Measurements from ENCODE around the gene KIAA1217. TPM values are rescaled to one million over a fixed set of nuclear protein-coding genes. Genes with fewer than 3 reads are reported as not detected.

KIAA1217 gene
- total RNA-seq, 1 donor from 2014 or later = 5.9 TPM

DNA sequence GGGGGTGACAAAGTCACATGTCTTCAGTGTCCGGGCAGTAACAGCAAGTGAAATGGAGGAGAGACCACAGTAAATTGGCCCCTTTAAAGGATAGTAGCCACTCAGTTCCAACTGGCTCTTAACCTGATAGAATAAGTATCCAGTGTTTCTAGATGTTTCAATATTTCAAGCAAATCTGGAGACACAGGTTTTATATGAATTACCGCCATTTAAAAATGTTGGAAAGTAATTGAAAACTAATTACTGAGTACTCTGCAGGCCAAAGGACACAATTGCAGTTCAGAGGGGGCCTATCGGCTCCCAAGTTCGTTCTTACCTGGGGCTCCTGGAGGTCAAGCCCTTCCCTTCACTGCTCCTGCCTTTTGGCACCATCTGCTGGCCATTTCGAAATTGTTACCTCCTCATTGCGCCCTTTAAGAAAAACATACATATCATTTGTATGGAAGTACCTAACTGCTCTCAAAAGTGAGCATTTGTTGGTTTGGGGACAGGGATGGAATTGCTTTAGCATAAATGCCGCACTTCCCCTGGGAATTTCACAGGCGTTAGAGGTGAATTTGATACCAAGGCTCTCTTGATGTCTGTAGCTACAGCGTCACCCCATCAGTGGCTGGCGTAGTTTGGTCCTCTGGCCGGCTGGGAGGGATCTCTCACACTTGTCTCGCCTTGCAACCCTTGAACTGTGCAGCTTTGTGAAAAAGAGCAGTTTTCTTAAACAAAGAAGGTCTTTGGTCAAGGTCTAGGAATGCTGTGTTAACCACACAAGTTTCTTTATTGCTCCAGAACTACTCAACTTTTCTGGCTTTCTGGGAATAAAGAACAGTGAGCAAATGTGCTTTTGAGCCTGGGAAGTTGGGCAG is 294.8 kb downstream of the KIAA1217 start:
- no peak for DNase-seq

DNA sequence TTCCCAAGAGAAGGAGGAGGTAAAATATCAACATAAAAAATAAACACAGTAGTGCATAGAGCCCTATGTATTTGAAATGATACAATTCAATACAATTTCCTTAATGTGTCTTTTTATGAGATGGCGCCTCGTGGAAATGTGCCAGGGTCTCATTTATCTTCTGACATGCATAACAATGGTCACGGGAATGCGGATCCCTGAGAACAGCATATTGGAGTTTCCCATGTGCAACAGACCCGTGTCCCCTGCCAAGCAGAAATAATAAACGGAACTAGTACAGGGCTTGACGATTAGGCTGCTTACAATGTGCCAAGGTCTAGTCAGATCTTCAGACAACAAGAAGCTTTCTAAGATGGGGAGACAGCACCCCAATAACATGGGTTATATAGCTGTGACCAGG is 296.8 kb downstream of the KIAA1217 start:
- no peak for DNase-seq

DNA sequence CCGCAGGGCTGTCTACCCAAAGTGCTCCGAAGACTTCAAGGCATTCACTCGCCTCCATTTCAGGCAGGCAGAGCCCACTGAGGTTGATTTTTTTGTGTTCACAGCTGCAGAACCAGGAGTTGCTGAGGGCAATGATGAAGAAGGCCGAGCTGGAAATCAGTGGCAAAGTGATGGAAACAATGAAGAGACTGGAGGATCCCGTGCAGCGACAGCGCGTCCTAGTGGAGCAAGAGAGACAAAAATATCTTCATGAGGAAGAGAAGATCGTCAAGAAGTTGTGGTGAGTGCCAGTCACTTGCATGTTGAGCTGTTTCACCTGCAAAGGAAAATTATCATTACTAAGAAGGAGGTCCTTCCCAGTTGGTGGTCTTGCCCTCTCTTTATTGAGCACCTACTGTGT is 304.2 kb downstream of the KIAA1217 start:
- no peak for DNase-seq

DNA sequence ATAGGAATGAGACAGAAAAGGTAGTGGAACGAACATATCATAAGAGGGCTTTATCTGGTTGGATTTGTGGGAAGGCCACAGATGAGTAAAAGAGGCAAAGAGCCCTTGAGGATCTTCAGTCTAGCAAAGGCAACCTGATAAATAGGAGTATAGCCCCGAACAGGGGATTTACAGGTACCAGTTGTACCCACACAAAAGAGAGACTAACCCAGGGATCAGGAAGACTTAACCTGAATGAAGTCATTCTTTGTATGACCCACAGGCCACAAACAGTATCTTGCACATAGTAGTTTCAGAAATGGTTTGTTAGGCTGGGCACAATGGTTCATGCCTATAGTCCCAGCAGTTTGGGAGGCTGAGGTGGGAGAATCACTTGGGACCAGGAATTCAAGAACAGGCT is 306.5 kb downstream of the KIAA1217 start:
- no peak for DNase-seq

- DNase-seq = no peak
These were observed 309.5 kb downstream of the KIAA1217 start for GRCh38 chr10:24518411-24518810.

DNA sequence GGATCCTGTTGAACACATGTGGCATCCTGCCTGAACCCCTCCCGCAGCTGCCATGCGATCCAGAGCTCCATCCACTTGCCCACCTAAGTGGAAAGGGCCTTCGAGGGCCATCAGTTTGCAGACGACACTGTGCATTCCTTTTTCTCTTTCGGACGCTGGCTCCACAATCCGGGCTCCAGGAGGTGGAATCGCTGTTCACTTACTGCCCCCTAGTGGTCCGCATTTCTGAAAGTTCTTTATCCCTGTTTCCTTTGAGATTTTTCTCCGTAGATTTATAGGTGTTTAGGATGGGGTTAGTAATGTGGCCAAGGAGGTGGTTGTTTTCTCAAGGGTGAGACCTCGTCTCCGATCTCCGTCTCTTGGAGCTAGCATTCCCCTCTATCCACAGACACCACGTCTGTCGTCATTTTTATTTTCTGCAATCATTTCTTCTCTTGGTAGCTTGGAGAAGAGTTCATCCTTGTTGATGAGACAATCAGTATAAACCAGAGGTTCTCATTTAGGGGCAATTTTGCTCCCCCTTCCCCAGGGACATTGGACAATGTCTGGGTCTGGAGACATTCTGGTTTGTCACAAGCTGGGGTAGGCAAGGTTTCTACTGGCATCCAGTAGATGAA is 310.2 kb downstream of the KIAA1217 start:
- peak; percentile 51 for DNase-seq

- no peak for DNase-seq
These were observed 311.0 kb downstream of the KIAA1217 start for GRCh38 chr10:24519950-24520349.

DNA sequence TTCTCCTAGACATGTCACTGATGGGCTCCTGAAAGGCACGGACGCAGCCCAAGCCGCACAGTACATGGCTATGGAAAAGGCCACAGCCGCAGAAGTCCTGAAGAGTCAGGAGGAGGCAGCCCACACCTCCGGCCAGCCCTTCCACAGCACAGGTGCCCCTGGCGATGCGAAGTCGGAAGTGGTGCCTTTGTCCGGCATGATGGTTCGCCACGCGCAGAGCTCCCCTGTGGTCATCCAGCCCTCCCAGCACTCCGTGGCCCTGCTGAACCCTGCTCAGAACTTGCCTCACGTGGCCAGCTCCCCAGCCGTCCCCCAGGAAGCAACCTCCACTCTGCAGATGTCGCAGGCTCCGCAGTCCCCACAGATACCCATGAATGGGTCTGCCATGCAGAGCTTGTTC is 315.4 kb downstream of the KIAA1217 start:
- no peak for DNase-seq

DNA sequence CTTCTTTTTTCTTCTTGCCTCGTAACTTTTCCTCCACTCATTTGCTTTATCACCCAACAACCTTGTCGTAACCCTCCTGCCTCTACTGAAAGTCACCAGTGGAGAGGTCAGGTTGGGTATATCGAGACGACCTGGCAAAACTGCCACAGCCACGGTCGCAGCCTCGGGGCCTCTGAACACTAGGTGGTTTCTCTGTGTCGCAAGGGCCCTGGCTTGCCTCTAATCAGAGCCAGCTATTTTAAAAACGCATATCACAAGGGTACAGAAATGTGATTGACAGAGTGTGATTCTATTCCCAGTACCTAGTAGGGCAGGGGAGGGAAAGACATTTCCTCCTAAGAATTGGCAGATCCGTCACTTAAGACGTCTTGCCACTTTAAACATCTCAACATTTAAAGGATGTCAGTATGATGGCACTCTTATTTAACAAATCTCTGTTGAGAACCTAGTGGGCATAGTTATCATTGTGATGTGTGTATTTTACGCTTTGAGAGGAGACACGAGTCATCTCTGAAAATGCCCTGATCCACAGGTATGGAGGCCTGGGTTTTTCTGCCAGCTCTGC is 317.2 kb downstream of the KIAA1217 start:
- DNase-seq = no peak

DNA sequence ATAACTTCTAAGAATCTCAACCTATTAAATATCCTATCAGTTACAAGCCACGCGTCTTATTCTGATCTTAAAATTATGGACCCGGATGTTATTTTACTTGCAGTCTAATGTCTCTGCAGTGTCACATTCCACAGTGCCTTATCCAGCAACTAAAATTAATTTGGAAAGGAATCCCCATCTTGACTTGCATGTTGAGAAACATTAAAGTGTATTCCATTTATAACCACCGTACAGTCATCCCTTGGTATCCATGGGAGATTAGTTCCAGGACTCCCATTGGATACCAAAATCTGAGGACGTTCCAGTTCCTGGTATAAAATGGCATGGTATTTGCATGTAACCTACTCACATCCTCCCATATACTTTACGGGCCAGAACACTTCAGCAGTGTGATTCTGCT is 320.0 kb downstream of the KIAA1217 start:
- DNase-seq = no peak

DNA sequence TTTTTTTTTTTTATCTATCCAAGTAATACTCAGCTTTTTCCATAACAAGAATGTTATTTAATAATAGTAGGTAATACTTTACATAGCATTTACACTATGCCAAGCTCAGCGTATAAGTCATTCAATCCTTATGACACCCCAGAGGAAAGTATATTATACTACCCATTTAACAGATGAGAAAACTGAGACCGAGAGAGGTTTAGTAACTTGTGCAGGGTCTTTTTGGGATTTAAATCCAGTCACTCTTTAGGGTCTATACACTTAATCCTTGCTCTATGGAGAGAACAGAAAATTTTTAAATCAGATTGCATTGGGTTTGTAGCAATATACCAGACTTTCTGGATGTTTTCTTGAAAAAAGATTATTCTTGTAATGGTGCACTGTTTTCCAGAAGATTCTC is 322.5 kb downstream of the KIAA1217 start:
- no peak for DNase-seq

GRCh38 chr10:24533981-24534380 is 325.0 kb downstream of the KIAA1217 start:
- no peak for DNase-seq

DNA sequence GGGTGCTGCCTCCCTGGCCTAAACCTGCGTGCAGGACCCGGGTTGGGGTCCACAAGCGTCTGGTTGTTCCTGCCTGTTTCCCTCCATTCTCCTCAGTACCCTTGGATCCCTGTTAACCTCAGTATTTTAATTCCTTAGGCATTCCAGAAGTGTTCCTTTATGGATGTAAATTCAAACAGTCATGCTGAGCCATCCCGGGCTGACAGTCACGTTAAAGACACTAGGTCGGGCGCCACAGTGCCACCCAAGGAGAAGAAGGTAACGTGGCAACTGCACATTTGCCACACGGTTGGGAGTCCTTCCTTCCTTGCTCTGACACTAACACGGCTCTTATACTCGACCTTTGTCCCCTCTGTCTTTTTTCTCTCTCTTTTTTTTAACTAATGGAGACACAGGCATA is 327.7 kb downstream of the KIAA1217 start:
- DNase-seq = no peak

DNA sequence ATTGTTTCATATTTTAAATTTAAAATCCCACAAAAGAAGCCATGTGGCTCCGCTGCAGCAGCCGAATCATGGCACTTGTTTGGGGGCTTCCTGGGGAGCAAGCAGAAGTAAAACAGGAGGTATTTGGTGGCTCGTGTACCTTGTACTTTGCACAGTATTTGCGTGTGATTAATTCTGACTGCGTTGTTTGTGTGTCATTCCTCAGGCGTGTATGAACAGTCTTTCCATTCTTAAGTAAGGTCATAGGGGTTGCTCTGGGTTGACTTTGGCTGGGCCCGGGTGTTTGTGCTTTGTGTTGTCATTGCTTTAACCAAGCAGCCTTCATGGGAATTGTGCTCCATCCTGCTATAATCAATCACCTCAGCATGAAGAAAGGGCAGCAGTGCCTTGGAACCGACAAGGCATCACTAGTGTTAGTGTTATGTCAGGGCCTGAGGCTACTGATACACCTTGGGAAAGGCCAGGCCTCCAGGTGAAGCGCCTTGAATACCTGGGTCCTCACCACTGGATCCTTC is 332.4 kb downstream of the KIAA1217 start:
- no peak for DNase-seq

DNA sequence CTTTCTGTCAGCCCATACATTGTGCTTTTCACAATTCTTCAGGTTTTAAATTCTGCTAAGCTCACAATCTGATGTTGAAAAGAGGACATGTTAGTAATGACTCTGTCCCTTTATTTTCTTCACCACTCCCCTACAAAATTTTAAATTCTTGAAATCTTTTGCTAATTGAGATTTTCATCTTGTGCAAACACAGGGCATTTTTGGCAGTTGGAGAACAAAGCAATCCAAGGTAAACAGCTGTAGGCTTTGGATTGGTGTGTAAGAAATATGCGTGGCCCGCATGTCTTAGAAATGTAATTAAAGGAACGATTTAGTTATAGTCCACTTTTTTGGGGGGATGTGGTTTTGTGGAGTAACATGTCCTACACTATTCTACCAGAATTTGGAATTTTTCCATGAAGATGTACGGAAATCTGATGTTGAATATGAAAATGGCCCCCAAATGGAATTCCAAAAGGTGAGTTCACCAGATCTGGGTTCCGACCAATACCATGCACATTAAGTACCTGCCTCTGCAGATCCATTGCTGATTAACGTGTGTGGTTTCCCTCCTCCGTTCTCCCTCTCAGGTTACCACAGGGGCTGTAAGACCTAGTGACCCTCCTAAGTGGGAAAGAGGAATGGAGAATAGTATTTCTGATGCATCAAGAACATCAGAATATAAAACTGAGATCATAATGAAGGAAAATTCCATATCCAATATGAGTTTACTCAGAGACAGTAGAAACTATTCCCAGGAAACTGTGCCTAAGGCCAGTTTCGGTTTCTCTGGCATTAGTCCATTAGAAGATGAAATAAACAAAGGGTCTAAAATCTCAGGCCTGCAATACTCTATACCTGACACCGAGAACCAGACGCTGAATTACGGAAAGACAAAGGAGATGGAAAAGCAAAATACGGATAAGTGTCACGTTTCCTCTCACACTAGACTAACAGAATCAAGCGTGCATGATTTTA is 333.7 kb downstream of the KIAA1217 start:
- DNase-seq = no peak

- no peak for DNase-seq
These were observed 335.8 kb downstream of the KIAA1217 start for GRCh38 chr10:24544776-24545175.

DNA sequence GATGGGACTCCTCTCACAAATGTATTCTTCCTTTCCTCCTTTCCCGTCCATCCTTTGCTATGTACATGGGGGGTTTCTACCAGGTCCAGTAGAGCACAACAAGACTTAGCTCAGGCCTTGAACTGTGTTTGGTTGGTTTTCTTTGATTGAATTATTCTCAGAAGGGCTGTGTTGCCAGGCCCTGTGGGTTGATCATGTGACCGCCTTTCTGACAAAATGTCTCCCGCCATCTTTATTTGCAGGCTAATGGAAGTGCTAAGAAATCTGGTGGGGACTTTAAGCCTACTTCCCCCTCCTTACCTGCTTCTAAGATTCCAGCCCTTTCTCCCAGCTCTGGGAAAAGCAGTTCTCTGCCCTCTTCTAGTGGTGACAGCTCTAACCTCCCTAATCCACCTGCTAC is 336.6 kb downstream of the KIAA1217 start:
- no peak for DNase-seq

GRCh38 chr10:24550680-24551079 is 341.7 kb downstream of the KIAA1217 start:
- no peak for DNase-seq

DNA sequence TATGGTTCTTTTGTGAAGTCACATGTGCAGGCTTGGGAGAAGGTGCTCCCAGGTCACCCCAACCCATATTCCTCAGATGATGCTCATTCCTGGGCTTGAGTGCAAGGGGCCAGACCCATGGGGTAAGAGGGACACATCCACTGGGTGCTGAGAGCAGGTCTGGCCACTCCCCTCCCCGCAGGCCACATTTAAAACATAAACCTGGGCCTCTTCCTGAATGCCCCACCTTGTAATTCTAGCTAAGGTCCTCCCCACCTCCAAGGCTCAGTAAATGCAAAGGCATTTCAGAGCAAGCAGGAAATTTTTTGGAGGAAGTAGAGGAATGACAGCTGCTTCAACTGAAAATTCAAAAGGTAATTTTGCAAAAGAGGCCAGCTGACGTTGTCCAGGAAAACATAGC is 342.2 kb downstream of the KIAA1217 start:
- DNase-seq = no peak

DNA sequence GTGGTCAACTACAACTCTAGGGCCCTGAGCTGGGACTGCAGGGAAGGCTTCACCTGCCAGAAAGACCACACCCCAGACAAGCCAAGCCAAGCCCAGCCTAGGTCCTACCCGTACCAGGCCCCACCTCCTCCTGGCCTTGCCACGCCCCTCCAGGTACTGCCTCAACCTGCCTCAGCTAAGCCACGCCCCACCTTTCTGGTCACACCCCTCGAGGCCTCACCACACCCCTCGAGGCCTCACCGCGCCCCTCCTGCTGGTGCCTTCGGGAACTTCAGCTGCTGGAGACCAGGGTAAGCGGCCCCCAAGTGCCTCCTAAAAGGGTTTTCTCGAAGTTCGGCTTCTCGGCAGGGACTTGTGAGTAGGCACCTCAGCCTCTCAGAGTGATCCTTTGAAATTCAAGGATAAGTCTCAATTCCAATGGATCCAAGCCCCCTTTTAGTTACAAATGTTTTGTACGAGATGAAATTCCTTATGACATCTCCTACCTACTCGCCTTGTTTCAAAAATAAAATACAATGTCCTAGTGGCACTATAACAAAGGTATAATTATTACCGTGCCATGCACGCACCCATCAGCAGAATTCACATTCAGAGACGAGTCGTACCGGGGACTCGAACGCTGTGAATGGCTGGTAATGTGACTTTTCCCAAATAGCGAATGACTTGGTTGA is 343.5 kb downstream of the KIAA1217 start:
- DNase-seq = no peak

DNA sequence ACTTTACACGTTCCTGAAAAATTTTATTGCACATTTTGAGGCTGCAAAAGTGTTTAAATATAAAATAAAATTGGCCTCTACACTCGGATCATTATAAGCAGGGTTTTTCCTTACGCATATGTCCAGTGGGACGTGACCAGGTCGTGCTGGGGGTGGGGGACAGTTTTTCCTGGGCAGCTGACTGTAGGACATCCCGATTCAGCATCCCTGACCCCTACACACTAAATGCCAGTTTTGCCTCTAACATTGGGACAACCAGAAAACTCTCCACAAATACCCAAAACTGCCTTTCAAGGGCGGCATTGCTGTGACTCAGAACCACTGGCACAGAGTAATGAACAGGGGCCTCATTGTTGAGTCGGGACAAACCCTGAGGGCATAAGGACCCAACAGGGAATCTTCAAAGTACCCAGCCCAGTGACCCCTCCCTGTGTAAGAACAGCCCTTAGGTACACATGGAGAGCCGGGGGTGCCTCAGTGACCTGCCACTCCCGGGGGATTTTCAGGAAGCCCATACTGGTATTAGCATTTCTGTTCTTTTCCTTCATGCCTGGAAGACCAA is 344.2 kb downstream of the KIAA1217 start:
- no peak for DNase-seq
